Naive thymus-derived CD4-positive, alpha-beta T cell (primary cell): ENCODE results near the gene AK1. TPM values are rescaled to one million over a fixed set of nuclear protein-coding genes. Genes with fewer than 3 reads are reported as not detected.
"Not testable (repeated sequence)": the region's sequence is repeated elsewhere in the genome, so short reads cannot be mapped to it uniquely, and the experiment has no call there.

Source experiments
- ATAC-seq: fragments of 150-1000 bp; cut with Tn5 transposase; 2 replicates; pipeline ENCODE4 v1.10.0; 2021; ENCODE audit warnings: mild to moderate bottlenecking, moderate library complexity
- CTCF ChIA-PET: fragments of 350-600 bp; sonication (Branson Sonifier 250); formaldehyde crosslinking; loops from one replicate; lab custom pipeline; 2021; ENCODE audit warnings: antibody characterized with exemption; lab: Charles Lee
- POLR2A ChIA-PET: fragments of 350-600 bp; sonication (Branson Sonifier 250); formaldehyde crosslinking; loops from one replicate; lab custom pipeline; 2021; ENCODE audit warnings: antibody characterized with exemption, inconsistent platforms; lab: Charles Lee
- DNase-seq, 9 donors: peaks; one replicate each; pipeline versions ENCODE4 v3.0.0 to v3.0.0-alpha.2; 2020 to 2022; ENCODE audit warnings: mixed read lengths in 1 of 9
- H3K27ac ChIP-seq: one replicate; pipeline ENCODE4 v1.7.0; 2013; ENCODE audit warnings: mild to moderate bottlenecking, low read depth, low read length, moderate library complexity
- H3K27me3 ChIP-seq, 2 donors: one replicate each; pipeline ENCODE4 v1.7.0; 2013; ENCODE audit warnings: low read length in 2 of 2, mild to moderate bottlenecking in 2 of 2, moderate library complexity in 2 of 2; ENCODE audit not compliant: control insufficient read depth in 2 of 2, insufficient read depth in 2 of 2
- H3K36me3 ChIP-seq, 3 experiments: 1 replicate in 2 of 3; 2 replicates in 1 of 3; pipeline ENCODE4 v1.7.0; 2013; ENCODE audit warnings: low read length in 3 of 3, mild to moderate bottlenecking in 3 of 3, moderate library complexity in 1 of 3; ENCODE audit not compliant: insufficient read depth in 3 of 3, control insufficient read depth in 2 of 3
- H3K4me1 ChIP-seq, 2 donors: one replicate each; pipeline ENCODE4 v1.7.0; 2013; ENCODE audit warnings: low read length in 2 of 2, mild to moderate bottlenecking in 2 of 2, moderate library complexity in 1 of 2; ENCODE audit not compliant: control insufficient read depth in 2 of 2, insufficient read depth in 2 of 2
- H3K4me3 ChIP-seq: 2 replicates; pipeline ENCODE4 v1.7.0; 2013; ENCODE audit warnings: mild to moderate bottlenecking, low read length
- H3K9me3 ChIP-seq, 3 experiments: 1 replicate in 2 of 3; 2 replicates in 1 of 3; pipeline ENCODE4 v1.7.0; 2013; ENCODE audit warnings: low read length in 3 of 3; ENCODE audit not compliant: control insufficient read depth in 2 of 3
- H3K27ac Mint-ChIP-seq, 9 donors: one replicate each; pipeline ENCODE4 v1.8.0; 2020 to 2022; ENCODE audit warnings: mixed read lengths in 9 of 9, mild to moderate bottlenecking in 8 of 9, moderate library complexity in 5 of 9, inconsistent platforms in 2 of 9
- H3K27me3 Mint-ChIP-seq, 5 donors: one replicate each; pipeline ENCODE4 v1.8.0; 2021 to 2022; ENCODE audit warnings: mixed read lengths in 5 of 5, mild to moderate bottlenecking in 1 of 5
- H3K36me3 Mint-ChIP-seq, 5 donors: one replicate each; pipeline ENCODE4 v1.8.0; 2020 to 2022; ENCODE audit warnings: mixed read lengths in 5 of 5, mild to moderate bottlenecking in 3 of 5, inconsistent platforms in 1 of 5
- H3K4me1 Mint-ChIP-seq, 7 donors: one replicate each; pipeline ENCODE4 v1.8.0; 2020 to 2022; ENCODE audit warnings: mixed read lengths in 7 of 7, mild to moderate bottlenecking in 3 of 7, inconsistent platforms in 1 of 7
- H3K4me3 Mint-ChIP-seq, 10 donors: one replicate each; pipeline ENCODE4 v1.8.0; 2020 to 2022; ENCODE audit warnings: mild to moderate bottlenecking in 10 of 10, mixed read lengths in 10 of 10, moderate library complexity in 6 of 10, inconsistent platforms in 2 of 10
- H3K9me3 Mint-ChIP-seq, 11 donors: one replicate each; pipeline ENCODE4 v1.8.0; 2020 to 2022; ENCODE audit warnings: mixed read lengths in 11 of 11, mild to moderate bottlenecking in 4 of 11, inconsistent platforms in 1 of 11, moderate library complexity in 1 of 11
- intact Hi-C, 2 donors: fragments of 100-400 bp; cut with micrococcal nuclease; formaldehyde crosslinking; loops; one replicate each; pipeline ENCODE4 v1.15.1; 2023
- polyA plus RNA-seq, 2 donors: library from polyadenylated mRNA; unstranded; fragments of 300-500 nt; fragmentation: Illumina TruSeq; gene quantifications; one replicate each; pipeline ENCODE4 v1.2.3, GENCODE V29; 2021
- total RNA-seq, 6 experiments: library from RNA in 5 of 6; stranded (reverse) in 5 of 6; gene quantifications; 1 replicate in 5 of 6; 2 replicates in 1 of 6; pipeline ENCODE4 v1.2.3 and lab custom pipeline; 2021 to 2026

AK1 gene
- total and polyA plus RNA-seq, 7 experiments from 2014 or later = 0.09 to 64.9 (median 45.1) TPM

DNA sequence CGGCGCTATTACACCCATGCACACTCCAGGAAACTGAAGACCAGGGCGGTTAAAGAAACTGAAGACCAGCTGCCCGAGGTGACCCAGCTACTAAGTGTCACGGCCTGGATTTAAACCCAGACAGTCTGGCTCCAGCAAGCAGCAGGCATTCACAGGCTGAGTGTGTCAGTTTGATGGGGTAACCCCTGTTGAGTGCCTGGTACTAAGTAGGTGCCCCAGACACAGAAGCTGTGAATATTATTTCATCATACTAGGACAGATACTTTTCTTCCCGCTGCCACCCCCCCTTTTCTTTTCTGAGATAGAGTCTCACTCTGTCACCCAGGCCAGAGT lies 30.3 kb downstream of the AK1 start:
- Histone ChIP-seq H3K9me3 (peaks cover 0 to 21% (median 0%) of the 10 kb centered on the region in 3 experiments), H3K4me3 (no peak overlapping the region), H3K36me3 (peaks cover 0 to 6% (median 0%) of the 10 kb centered on the region in 3 experiments), H3K27ac (no peak overlapping the region), H3K27me3 (no peaks in the 10 kb centered on the region), H3K4me1 (no peaks in the 10 kb centered on the region)
- H3K9me3 Mint-ChIP-seq = peaks cover 7 to 30% (median 13%) of the 10 kb centered on the region in 11 donors
- peaks cover 18 to 25% (median 24%) of the 10 kb centered on the region in 5 donors for H3K36me3 Mint-ChIP-seq
- CTCF ChIA-PET = interaction anchor here (0.8 kb wide), 1 partner anchor 22 kb away, joined by 3 read pairs; no protein-coding TSS in a partner anchor
- H3K4me3 Mint-ChIP-seq = peak overlapping the region in 1 of 10 donors; percentile 70
- H3K27ac Mint-ChIP-seq = no peak overlapping the region
- POLR2A ChIA-PET = no interaction called here
- DNase-seq = no peak
- H3K4me1 Mint-ChIP-seq = peaks cover 0 to 12% (median 5%) of the 10 kb centered on the region in 7 donors
- ATAC-seq = peak; percentile 31
- H3K27me3 Mint-ChIP-seq = no peaks in the 10 kb centered on the region
- intact Hi-C loops = no loop called here

DNA sequence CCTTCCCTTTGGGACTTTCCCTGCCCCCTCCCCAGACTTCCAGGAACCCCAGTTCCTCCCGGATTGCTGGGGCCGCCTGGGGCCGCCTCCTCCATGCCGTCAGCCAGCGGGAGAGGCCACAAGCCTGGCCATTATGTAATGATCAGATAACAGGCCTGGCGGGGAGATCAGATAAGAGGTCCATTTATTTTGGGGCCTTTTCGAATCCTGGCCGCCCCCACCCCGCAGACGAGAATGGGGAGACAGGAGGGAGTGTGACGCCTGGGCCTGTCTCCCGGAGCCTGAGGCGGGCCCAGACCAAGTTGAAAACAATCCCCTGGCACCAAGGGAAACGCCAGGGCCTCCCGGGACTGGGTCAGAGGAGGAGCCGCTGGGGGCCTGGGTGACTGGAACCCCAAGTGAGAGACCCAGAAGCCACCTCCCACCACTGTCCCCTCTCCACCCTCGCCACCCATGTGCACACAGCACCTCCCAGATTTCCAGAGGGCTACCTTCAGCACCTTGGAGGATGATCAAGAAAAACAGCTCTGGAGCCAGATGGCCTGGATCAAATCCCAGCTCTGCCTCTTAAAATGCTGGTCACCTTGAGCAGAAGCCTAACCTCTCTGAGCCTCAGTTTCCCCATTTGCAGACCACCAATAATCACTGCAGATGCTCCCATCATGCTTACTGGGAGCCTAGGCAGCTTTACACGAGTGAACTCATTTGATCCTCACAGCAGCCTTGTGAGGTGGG lies 30.9 kb downstream of the AK1 start:
- no peak overlapping the region for H3K27ac Mint-ChIP-seq
- CTCF ChIA-PET = no interaction called here

DNA sequence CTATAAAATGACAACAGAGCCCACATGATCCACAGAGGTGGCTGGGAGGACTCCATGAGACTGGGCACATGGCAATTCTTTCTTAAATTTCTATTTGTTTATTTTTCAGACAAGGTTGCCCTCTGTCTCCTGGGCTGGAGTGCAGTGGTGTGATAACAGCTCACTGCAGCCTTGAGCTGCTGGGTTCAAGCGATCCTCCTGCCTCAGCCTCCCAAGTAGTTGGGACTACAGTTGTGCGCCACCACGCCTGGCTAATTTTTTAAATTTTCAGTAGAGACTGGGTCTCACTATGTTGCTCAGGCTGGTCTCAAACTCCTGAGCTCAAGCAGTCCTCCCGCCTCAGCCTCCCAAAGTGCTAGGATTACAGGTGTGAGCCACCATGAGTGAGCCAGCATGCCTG lies 31.9 kb downstream of the AK1 start:
- H3K4me1 Mint-ChIP-seq, H3K36me3 ChIP-seq, H3K27me3 ChIP-seq, CTCF ChIA-PET, ATAC-seq, H3K4me1 ChIP-seq, H3K27ac Mint-ChIP-seq, intact Hi-C loops, H3K27me3 Mint-ChIP-seq, H3K4me3 ChIP-seq, H3K27ac ChIP-seq, DNase-seq, H3K4me3 Mint-ChIP-seq: not testable (repeated sequence)
- Mint-ChIP-seq H3K9me3 (peaks cover 7 to 26% (median 12%) of the 10 kb centered on the region in 11 donors), H3K36me3 (peaks cover 16 to 22% (median 16%) of the 10 kb centered on the region in 5 donors)
- POLR2A ChIA-PET = interaction anchor here (0.9 to 1.8 kb wide), 4 partner anchors 9 to 109 kb away, joined by 3 to 4 read pairs (median 3); no protein-coding TSS in a partner anchor
- peaks cover 0 to 20% (median 0%) of the 10 kb centered on the region in 3 experiments for H3K9me3 ChIP-seq

More for the DNA sequence above, 30.9 kb downstream of the AK1 start:
- Mint-ChIP-seq H3K27me3 (no peaks in the 10 kb centered on the region), H3K36me3 (peaks cover 18 to 24% (median 21%) of the 10 kb centered on the region in 5 donors), H3K9me3 (peaks cover 7 to 30% (median 13%) of the 10 kb centered on the region in 11 donors), H3K4me1 (peaks cover 0 to 7% (median 0%) of the 10 kb centered on the region in 7 donors), H3K4me3 (no peak overlapping the region)
- POLR2A ChIA-PET = no interaction called here
- intact Hi-C loops = no loop called here
- DNase-seq (no peak), ATAC-seq (no peak)
- no peaks in the 10 kb centered on the region for H3K4me1 ChIP-seq
- no peaks in the 10 kb centered on the region for H3K27me3 ChIP-seq
- peaks cover 0 to 6% (median 0%) of the 10 kb centered on the region in 3 experiments for H3K36me3 ChIP-seq
- peaks cover 0 to 21% (median 0%) of the 10 kb centered on the region in 3 experiments for H3K9me3 ChIP-seq
- no peak overlapping the region for H3K4me3 ChIP-seq
- no peak overlapping the region for H3K27ac ChIP-seq

DNA sequence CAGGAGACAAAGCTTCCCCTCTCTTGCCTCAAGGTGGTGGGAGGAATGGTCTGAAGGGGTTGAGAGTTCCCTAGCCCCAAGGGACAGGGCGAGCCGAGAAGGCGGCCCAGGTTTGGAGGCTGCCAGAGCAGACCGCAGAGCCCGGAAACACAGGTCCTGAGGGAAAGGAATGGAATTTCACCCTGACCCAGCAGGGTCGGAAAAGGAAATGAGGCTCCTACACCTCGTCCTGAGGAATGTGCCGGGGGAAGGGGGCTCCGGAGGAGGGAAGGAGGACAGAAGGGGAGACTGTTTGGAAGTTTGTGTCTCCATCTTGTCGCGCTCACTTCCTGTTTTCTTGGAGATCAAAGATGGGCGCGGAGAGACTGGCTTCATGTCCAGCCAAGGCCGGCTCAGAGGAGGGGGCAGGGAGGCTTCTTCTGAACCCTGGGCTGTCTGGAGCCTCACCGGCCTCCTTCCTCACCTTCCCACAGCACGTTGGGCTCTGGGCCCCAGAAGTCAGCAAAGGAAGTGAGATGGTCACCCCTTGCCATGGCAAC lies 32.6 kb downstream of the AK1 start:
- Mint-ChIP-seq H3K36me3 (peaks cover 13 to 20% (median 13%) of the 10 kb centered on the region in 5 donors), H3K27me3 (no peaks in the 10 kb centered on the region), H3K27ac (no peak overlapping the region), H3K4me3 (no peak overlapping the region), H3K9me3 (peaks cover 7 to 19% (median 11%) of the 10 kb centered on the region in 11 donors), H3K4me1 (peaks cover 0 to 6% (median 0%) of the 10 kb centered on the region in 7 donors)
- ATAC-seq (no peak), DNase-seq (no peak)
- no peak overlapping the region for H3K27ac ChIP-seq
- H3K4me1 ChIP-seq = no peaks in the 10 kb centered on the region
- H3K27me3 ChIP-seq = no peaks in the 10 kb centered on the region
- H3K4me3 ChIP-seq = no peak overlapping the region
- H3K9me3 ChIP-seq = peaks cover 0 to 13% (median 0%) of the 10 kb centered on the region in 3 experiments
- ChIA-PET CTCF (no interaction called here), POLR2A (interaction anchor here (0.9 to 1.8 kb wide), 4 partner anchors 10 to 108 kb away, joined by 3 to 4 read pairs (median 3); no protein-coding TSS in a partner anchor)
- intact Hi-C loops = no loop called here
- peaks cover 0 to 6% (median 0%) of the 10 kb centered on the region in 3 experiments for H3K36me3 ChIP-seq

DNA sequence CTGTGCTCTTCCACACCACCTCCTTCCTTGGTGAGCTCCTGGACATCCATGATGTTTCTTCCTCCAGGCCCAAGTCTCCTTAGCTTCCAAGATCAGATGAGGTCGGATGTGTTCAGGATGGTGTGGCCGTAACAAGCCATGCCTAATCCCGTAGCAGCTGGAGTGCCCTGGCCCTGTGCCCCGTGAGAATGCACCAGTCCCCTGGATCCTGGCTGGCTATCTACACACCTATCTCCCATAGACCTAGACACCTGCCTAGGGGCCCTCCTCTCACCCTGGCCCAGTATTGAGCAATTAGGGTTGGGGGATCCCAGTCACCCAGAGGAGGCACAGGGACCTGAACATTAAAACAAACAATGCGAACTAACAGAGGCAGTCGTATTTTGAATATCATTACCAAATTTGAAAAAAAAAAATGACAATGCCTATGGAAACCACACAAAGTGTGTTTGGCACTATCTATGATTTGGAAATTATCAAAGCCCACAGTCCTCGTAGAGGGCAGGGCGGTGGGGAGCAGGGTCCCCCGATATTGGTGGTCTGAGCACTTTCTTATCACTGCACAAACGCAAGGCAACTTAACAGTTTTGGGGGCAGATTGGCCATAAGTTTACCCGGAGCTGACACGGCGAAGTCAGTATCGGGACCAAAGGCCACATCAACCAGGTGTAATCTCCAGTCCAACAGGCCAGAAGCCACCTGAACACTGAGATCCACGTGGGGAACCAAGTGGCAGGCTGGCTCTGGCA lies 36.2 kb downstream of the AK1 start:
- Mint-ChIP-seq H3K9me3 (no peaks in the 10 kb centered on the region), H3K4me1 (no peaks in the 10 kb centered on the region), H3K27me3 (no peaks in the 10 kb centered on the region), H3K4me3 (no peak overlapping the region), H3K27ac (no peak overlapping the region), H3K36me3 (peaks cover 0 to 7% (median 0%) of the 10 kb centered on the region in 5 donors)
- H3K27me3 ChIP-seq = no peaks in the 10 kb centered on the region
- H3K9me3 ChIP-seq = no peaks in the 10 kb centered on the region
- no peak for DNase-seq
- ChIA-PET CTCF (no interaction called here), POLR2A (interaction anchor here (0.6 to 0.9 kb wide), 2 partner anchors 11 kb away, joined by 3 read pairs; no protein-coding TSS in a partner anchor)
- H3K27ac ChIP-seq = no peak overlapping the region
- no peak for ATAC-seq
- H3K36me3 ChIP-seq = peaks cover 0 to 4% (median 0%) of the 10 kb centered on the region in 3 experiments
- intact Hi-C loops = no loop called here
- H3K4me3 ChIP-seq = no peak overlapping the region
- no peaks in the 10 kb centered on the region for H3K4me1 ChIP-seq

DNA sequence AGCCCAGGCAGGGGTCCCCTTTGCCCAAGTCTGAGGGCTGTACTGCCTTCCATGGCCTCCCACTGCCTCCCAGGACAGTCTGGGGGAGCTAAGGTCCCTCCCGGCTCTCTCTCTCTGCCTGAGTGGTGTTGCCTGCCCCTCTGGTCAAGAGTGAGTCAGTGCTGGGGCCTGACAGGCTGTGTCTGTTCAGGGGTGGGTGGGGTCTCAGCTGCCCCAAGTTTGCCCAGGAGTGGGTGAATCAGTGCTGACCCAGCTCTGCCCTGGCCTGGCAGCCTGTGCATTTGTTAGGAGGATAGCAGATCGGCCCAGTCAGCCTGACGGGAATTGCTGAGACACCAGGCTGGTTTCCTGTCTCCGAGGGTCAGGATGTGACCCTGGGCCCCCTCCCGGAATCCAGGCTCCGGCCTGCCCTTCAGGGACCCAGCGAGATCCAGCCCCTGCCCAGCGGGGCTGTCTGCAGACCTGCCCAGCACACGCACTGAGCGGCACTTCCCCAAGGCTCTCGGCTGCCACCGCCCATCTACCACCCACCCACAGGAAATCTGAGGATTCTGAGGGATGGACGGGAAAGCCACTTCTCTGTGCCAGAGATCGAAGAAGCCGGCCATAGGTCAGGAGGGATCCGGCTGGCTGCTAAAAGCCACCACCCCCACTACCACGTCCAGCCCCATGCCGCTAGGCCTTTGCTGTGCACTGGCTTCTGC lies 38.9 kb downstream of the AK1 start:
- H3K27ac Mint-ChIP-seq = no peak overlapping the region
- POLR2A ChIA-PET = interaction anchor here (0.6 kb wide), 1 partner anchor 14 kb away, joined by 6 read pairs; no protein-coding TSS in a partner anchor
- CTCF ChIA-PET = no interaction called here
- no peak overlapping the region for H3K4me3 ChIP-seq
- peaks cover 0 to 4% (median 3%) of the 10 kb centered on the region in 7 donors for H3K4me1 Mint-ChIP-seq
- H3K27me3 ChIP-seq = no peaks in the 10 kb centered on the region
- no peaks in the 10 kb centered on the region for H3K27me3 Mint-ChIP-seq
- peaks cover 0 to 7% (median 2%) of the 10 kb centered on the region in 5 donors for H3K36me3 Mint-ChIP-seq
- H3K4me3 Mint-ChIP-seq = no peak overlapping the region
- no peak for DNase-seq
- no peaks in the 10 kb centered on the region for H3K9me3 Mint-ChIP-seq
- H3K27ac ChIP-seq = no peak overlapping the region
- ATAC-seq = peak; percentile 78
- peaks cover 0 to 4% (median 0%) of the 10 kb centered on the region in 3 experiments for H3K36me3 ChIP-seq
- no peaks in the 10 kb centered on the region for H3K4me1 ChIP-seq
- intact Hi-C loops = no loop called here
- no peaks in the 10 kb centered on the region for H3K9me3 ChIP-seq
